Measurements from ENCODE around the gene SLC6A11.

GRCh38 chr3:10779293-10779805 lies 36.7 kb upstream of the SLC6A11 start:
- TF ChIP-seq, protein P1, sequence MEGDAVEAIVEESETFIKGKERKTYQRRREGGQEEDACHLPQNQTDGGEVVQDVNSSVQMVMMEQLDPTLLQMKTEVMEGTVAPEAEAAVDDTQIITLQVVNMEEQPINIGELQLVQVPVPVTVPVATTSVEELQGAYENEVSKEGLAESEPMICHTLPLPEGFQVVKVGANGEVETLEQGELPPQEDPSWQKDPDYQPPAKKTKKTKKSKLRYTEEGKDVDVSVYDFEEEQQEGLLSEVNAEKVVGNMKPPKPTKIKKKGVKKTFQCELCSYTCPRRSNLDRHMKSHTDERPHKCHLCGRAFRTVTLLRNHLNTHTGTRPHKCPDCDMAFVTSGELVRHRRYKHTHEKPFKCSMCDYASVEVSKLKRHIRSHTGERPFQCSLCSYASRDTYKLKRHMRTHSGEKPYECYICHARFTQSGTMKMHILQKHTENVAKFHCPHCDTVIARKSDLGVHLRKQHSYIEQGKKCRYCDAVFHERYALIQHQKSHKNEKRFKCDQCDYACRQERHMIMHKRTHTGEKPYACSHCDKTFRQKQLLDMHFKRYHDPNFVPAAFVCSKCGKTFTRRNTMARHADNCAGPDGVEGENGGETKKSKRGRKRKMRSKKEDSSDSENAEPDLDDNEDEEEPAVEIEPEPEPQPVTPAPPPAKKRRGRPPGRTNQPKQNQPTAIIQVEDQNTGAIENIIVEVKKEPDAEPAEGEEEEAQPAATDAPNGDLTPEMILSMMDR (conservative IDR thresholded peaks at IDR 0.05; ENCODE audit: low read depth, low read length): no peak
- TF ChIP-seq EZH2 (IDR thresholded peaks at IDR 0.05; ENCODE audit: borderline replicate concordance, low read depth, low read length, poor library complexity, severe bottlenecking): no peak
